D721Med (cell line): Measurements from ENCODE around the gene SPATS1.

Source experiments
- DNase-seq: peaks from one replicate; pipeline ENCODE4 v3.0.0; 2011; ENCODE audit warnings: low spot score; ENCODE audit not compliant: insufficient read length
- FAIRE-seq: peaks from 2 replicates; lab custom pipeline; 2011; peaks lifted over from hg19 to GRCh38; lab: Jason Lieb, UNC
- CTCF ChIP-seq: IDR thresholded peaks from 2 replicates; pipeline ENCODE4 v1.5.1; 2012; ENCODE audit warnings: mild to moderate bottlenecking, control low read depth; ENCODE audit not compliant: insufficient read depth; ENCODE audit errors: missing control alignments

The SPATS1 gene

GRCh38 chr6:44361947-44362346 lies 19.5 kb downstream of the SPATS1 start:
- FAIRE-seq (no peak), DNase-seq (no peak)
- TF ChIP-seq CTCF = no peak

- TF ChIP-seq CTCF = no peak
These were observed 21.0 kb downstream of the SPATS1 start for GRCh38 chr6:44363377-44363926.

GRCh38 chr6:44366781-44367180 lies 24.3 kb downstream of the SPATS1 start:
- DNase-seq (no peak), FAIRE-seq (no peak)
- TF ChIP-seq CTCF = no peak

More at GRCh38 chr6:44363377-44363926, 21.0 kb downstream of the SPATS1 start:
- DNase-seq = no peak
- no peak for FAIRE-seq

- no peak for DNase-seq
- no peak for FAIRE-seq
- TF ChIP-seq CTCF = no peak
These were observed 25.2 kb downstream of the SPATS1 start for GRCh38 chr6:44367681-44368080.

- TF ChIP-seq CTCF = no peak
- FAIRE-seq (no peak), DNase-seq (no peak)
These were observed 30.6 kb downstream of the SPATS1 start for GRCh38 chr6:44373051-44373450.

GRCh38 chr6:44373787-44374186 lies 31.3 kb downstream of the SPATS1 start:
- no peak for DNase-seq
- no peak for TF ChIP-seq CTCF
- no peak for FAIRE-seq

GRCh38 chr6:44375071-44375470 lies 32.6 kb downstream of the SPATS1 start:
- DNase-seq (no peak), FAIRE-seq (no peak)
- no peak for TF ChIP-seq CTCF
